K562 (cell line): ENCODE results near the gene SENP1.

ENCODE experiments used
- MTA1 ChIP-seq: fragments of 450-650 bp; IDR thresholded peaks from 2 replicates; pipeline ENCODE4 v1.6.1; 2017; ENCODE audit warnings: borderline replicate concordance
- U2AF2 ChIP-seq: fragments of 200-400 bp; formaldehyde crosslinking; optimal IDR thresholded peaks from 2 replicates; pipeline ENCODE3; 2017; ENCODE audit warnings: low read depth, mild to moderate bottlenecking, low read length

DNA sequence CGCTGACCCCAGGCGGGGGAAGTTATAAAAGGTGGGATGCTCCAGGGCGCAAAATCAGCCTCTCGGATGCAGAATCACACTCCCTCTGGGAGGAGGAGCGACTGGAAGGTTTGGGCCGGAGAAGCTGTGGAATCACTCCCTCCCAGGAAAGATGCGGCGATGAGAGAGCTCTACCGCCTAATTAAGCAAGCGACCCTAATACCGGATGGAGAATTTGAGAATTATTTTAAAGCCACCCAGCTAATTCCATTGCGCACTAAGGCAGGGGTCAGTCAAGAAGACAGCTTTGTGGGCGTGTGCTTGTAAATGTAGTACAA is 103.5 kb downstream of the SENP1 start:
- no peak for TF ChIP-seq MTA1
- TF ChIP-seq U2AF2: no peak
